H1 (cell line): ENCODE measurements around the gene CPLANE2. TPM values are rescaled to one million over a fixed set of nuclear protein-coding genes. Genes with fewer than 3 reads are reported as not detected.

Experiments used
- CTCF ChIA-PET: fragments of 300-600 bp; sonication (Branson Sonifier 250); formaldehyde crosslinking; loops from one replicate; lab custom pipeline; 2021; ENCODE audit not compliant: partially characterized antibody; lab: Charles Lee
- POLR2A ChIA-PET: fragments of 300-600 bp; sonication (Branson Sonifier 250); formaldehyde crosslinking; loops from one replicate; lab custom pipeline; 2021; ENCODE audit warnings: inconsistent platforms; ENCODE audit not compliant: partially characterized antibody; lab: Charles Lee
- DNase-seq, 2 experiments: peaks; one replicate each; pipeline versions ENCODE4 v3.0.0 to v3.0.0-alpha.2; 2010 to 2022; ENCODE audit warnings: low spot score in 2 of 2, low read depth in 1 of 2, mixed read lengths in 1 of 2
- FAIRE-seq: peaks from 2 replicates; lab custom pipeline; 2011; peaks lifted over from hg19 to GRCh38; lab: Jason Lieb, UNC
- H2AFZ ChIP-seq: 2 replicates; pipeline ENCODE4 v1.8.1; 2012; ENCODE audit warnings: low read length, inconsistent platforms
- H2AK5ac ChIP-seq: 2 replicates; pipeline ENCODE4 v1.6.1; 2013; ENCODE audit warnings: low read depth, low read length
- H2BK120ac ChIP-seq: replicated peaks from 2 replicates; pipeline ENCODE3; 2013; ENCODE audit warnings: low read depth, low read length, inconsistent platforms
- H2BK12ac ChIP-seq: 2 replicates; pipeline ENCODE4 v1.6.1; 2013; ENCODE audit warnings: low read depth, low read length
- H2BK15ac ChIP-seq: 2 replicates; pipeline ENCODE4 v1.6.1; 2013; ENCODE audit warnings: low read length
- H2BK20ac ChIP-seq: 2 replicates; pipeline ENCODE4 v1.6.1; 2013; ENCODE audit warnings: low read length
- H2BK5ac ChIP-seq: 2 replicates; pipeline ENCODE4 v1.6.1; 2013; ENCODE audit warnings: low read depth, low read length
- H3K14ac ChIP-seq: 2 replicates; pipeline ENCODE4 v1.6.1; 2013; ENCODE audit warnings: inconsistent platforms; ENCODE audit not compliant: insufficient read length
- H3K18ac ChIP-seq: 2 replicates; pipeline ENCODE4 v1.6.1; 2013; ENCODE audit warnings: low read length; ENCODE audit errors: extremely low read depth
- H3K23ac ChIP-seq: 2 replicates; pipeline ENCODE4 v1.6.1; 2013; ENCODE audit warnings: inconsistent platforms; ENCODE audit not compliant: insufficient read length
- H3K23me2 ChIP-seq: 2 replicates; pipeline ENCODE4 v1.6.1; 2013; ENCODE audit warnings: low read depth, low read length
- H3K27ac ChIP-seq: 2 replicates; pipeline ENCODE4 v1.6.1; 2011; ENCODE audit warnings: low read depth, low read length, inconsistent platforms
- H3K27me3 ChIP-seq, 4 experiments: replicated peaks in 1 of 4; 1 replicate in 1 of 4; 2 replicates in 3 of 4; pipeline versions ENCODE4 v1.6.1 to v1.8.1; 2011 to 2013; ENCODE audit warnings: low read length in 3 of 4, mild to moderate bottlenecking in 3 of 4, inconsistent platforms in 2 of 4, mixed read lengths in 2 of 4, moderate library complexity in 1 of 4; ENCODE audit not compliant: control insufficient read depth in 3 of 4, insufficient read depth in 3 of 4; ENCODE audit errors: extremely low read depth in 1 of 4
- H3K36me3 ChIP-seq, 4 experiments: 2 replicates each; pipeline versions ENCODE4 v1.6.1 to v1.8.1; 2011 to 2013; ENCODE audit warnings: mild to moderate bottlenecking in 4 of 4, low read length in 3 of 4, moderate library complexity in 2 of 4, control low read depth in 1 of 4, inconsistent platforms in 1 of 4; ENCODE audit not compliant: insufficient read depth in 4 of 4, control insufficient read depth in 2 of 4
- H3K4ac ChIP-seq: replicated peaks from 2 replicates; pipeline ENCODE3; 2013; ENCODE audit warnings: low read length, low read depth, mixed read lengths, inconsistent platforms; ENCODE audit not compliant: insufficient read length
- H3K4me1 ChIP-seq, 4 experiments: replicated peaks in 1 of 4; 1 replicate in 1 of 4; 2 replicates in 3 of 4; pipeline versions ENCODE4 v1.6.1 to v1.8.1; 2011 to 2013; ENCODE audit warnings: low read length in 3 of 4, inconsistent platforms in 2 of 4, mixed read lengths in 1 of 4; ENCODE audit not compliant: insufficient read depth in 4 of 4, control insufficient read depth in 3 of 4
- H3K4me2 ChIP-seq, 2 experiments: 2 replicates each; pipeline versions ENCODE4 v1.6.1 to v1.8.1; 2011 to 2013; ENCODE audit warnings: low read depth in 2 of 2, low read length in 2 of 2, control low read depth in 1 of 2, inconsistent platforms in 1 of 2, mild to moderate bottlenecking in 1 of 2; ENCODE audit not compliant: insufficient read depth in 1 of 2
- H3K4me3 ChIP-seq, 4 experiments: fragments of 200-600, 300-600 bp in 1 of 4; sonication (generic), shearing (Covaris generic), sonication (Bioruptor Twin) in 1 of 4; 2 replicates each; pipeline versions ENCODE4 v1.5.1 to v1.8.1; 2011 to 2016; ENCODE audit warnings: low read length in 4 of 4, low read depth in 3 of 4, control low read depth in 2 of 4, inconsistent platforms in 2 of 4, mild to moderate bottlenecking in 2 of 4, mixed read lengths in 1 of 4, moderate library complexity in 1 of 4; ENCODE audit not compliant: insufficient read depth in 2 of 4; ENCODE audit errors: extremely low read depth in 1 of 4
- H3K56ac ChIP-seq: replicated peaks from 2 replicates; pipeline ENCODE3; 2013; ENCODE audit warnings: low read depth, mild to moderate bottlenecking, mixed read lengths, low read length, inconsistent platforms; ENCODE audit not compliant: insufficient read length
- H3K79me1 ChIP-seq: 2 replicates; pipeline ENCODE4 v1.6.1; 2013; ENCODE audit warnings: low read depth, low read length, control low read depth
- H3K79me2 ChIP-seq, 2 experiments: 2 replicates each; pipeline versions ENCODE4 v1.6.1 to v1.8.1; 2012 to 2013; ENCODE audit warnings: low read length in 2 of 2, mild to moderate bottlenecking in 2 of 2, inconsistent platforms in 1 of 2; ENCODE audit not compliant: insufficient read depth in 2 of 2, control insufficient read depth in 1 of 2
- H3K9ac ChIP-seq, 4 experiments: replicated peaks in 1 of 4; 1 replicate in 1 of 4; 2 replicates in 3 of 4; pipeline versions ENCODE4 v1.6.1 to v1.8.1; 2011 to 2013; ENCODE audit warnings: low read depth in 3 of 4, low read length in 3 of 4, control low read depth in 2 of 4, mild to moderate bottlenecking in 2 of 4, moderate library complexity in 2 of 4, inconsistent platforms in 1 of 4; ENCODE audit errors: extremely low read depth in 1 of 4
- H3K9me3 ChIP-seq, 2 experiments: 2 replicates each; pipeline versions ENCODE4 v1.6.1 to v1.8.1; 2012 to 2013; ENCODE audit warnings: mild to moderate bottlenecking in 2 of 2, moderate library complexity in 2 of 2, control low read depth in 1 of 2, inconsistent platforms in 1 of 2, low read depth in 1 of 2, low read length in 1 of 2, mixed read lengths in 1 of 2; ENCODE audit not compliant: insufficient read depth in 2 of 2
- H4K20me1 ChIP-seq, 2 experiments: replicated peaks in 1 of 2; 2 replicates each; pipeline versions ENCODE3 to v1.8.1; 2011 to 2013; ENCODE audit warnings: inconsistent platforms in 2 of 2, low read length in 2 of 2, mild to moderate bottlenecking in 1 of 2; ENCODE audit not compliant: insufficient read depth in 2 of 2, control insufficient read depth in 1 of 2
- H4K5ac ChIP-seq: 2 replicates; pipeline ENCODE4 v1.6.1; 2013; ENCODE audit warnings: low read length, low read depth, mixed read lengths, inconsistent platforms; ENCODE audit not compliant: insufficient read length
- H4K8ac ChIP-seq: 2 replicates; pipeline ENCODE4 v1.8.0; 2013; ENCODE audit warnings: mild to moderate bottlenecking, moderate library complexity, low read length, inconsistent platforms; ENCODE audit not compliant: insufficient read depth; ENCODE audit errors: extremely low read depth
- H4K91ac ChIP-seq: replicated peaks from 2 replicates; pipeline ENCODE3; 2013; ENCODE audit warnings: low read length, mixed read lengths, inconsistent platforms; ENCODE audit not compliant: insufficient read length
- BCL11A ChIP-seq, 2 experiments: IDR thresholded peaks; one replicate each; pipeline ENCODE4 v1.6.1; 2011; ENCODE audit warnings: low read depth in 2 of 2, low read length in 2 of 2, mild to moderate bottlenecking in 2 of 2
- CBX5 ChIP-seq: fragments of 300-800, 300-1000 bp; sonication (generic); IDR thresholded peaks from 2 replicates; pipeline ENCODE4 v1.7.1; 2016; ENCODE audit warnings: antibody characterized with exemption, low read length, low read depth
- CBX8 ChIP-seq: fragments of 300-800, 300-1000 bp; sonication (generic); IDR thresholded peaks from 2 replicates; pipeline ENCODE4 v1.7.1; 2016; ENCODE audit warnings: low read depth, low read length, borderline replicate concordance
- CHD2 ChIP-seq: IDR thresholded peaks from 2 replicates; pipeline ENCODE4 v1.6.1; 2012; ENCODE audit warnings: low read length, improper control_type of control experiment
- KDM4A ChIP-seq: IDR thresholded peaks from one replicate; pipeline ENCODE4 v1.7.1; 2012; ENCODE audit warnings: low read depth, mild to moderate bottlenecking, moderate library complexity, low read length, inconsistent platforms; ENCODE audit not compliant: severe bottlenecking
- KDM5A ChIP-seq: fragments of 200-600 bp; IDR thresholded peaks from 2 replicates; pipeline ENCODE4 v1.7.1; 2012; ENCODE audit warnings: mild to moderate bottlenecking, low read length, inconsistent platforms, mixed read lengths
- NANOG ChIP-seq: IDR thresholded peaks from 2 replicates; pipeline ENCODE4 v1.6.1; 2011; ENCODE audit warnings: low read length, low read depth, mild to moderate bottlenecking, inconsistent platforms; ENCODE audit not compliant: insufficient read depth, poor library complexity, severe bottlenecking
- SIN3A ChIP-seq, 2 experiments: IDR thresholded peaks in 1 of 2; conservative IDR thresholded peaks in 1 of 2; 2 replicates each; pipeline ENCODE4 v1.6.1; 2011 to 2012; ENCODE audit warnings: low read length in 2 of 2, improper control_type of control experiment in 1 of 2, low read depth in 1 of 2, mild to moderate bottlenecking in 1 of 2
- SP1 ChIP-seq: IDR thresholded peaks from 2 replicates; pipeline ENCODE4 v1.6.1; 2011; ENCODE audit warnings: low read depth, low read length
- SUZ12 ChIP-seq: fragments of 200-600 bp; sonication (generic); IDR thresholded peaks from 2 replicates; pipeline ENCODE4 v1.6.1; 2012; ENCODE audit warnings: mild to moderate bottlenecking, inconsistent platforms, low read length, moderate library complexity, mixed read lengths
- TEAD4 ChIP-seq: IDR thresholded peaks from 2 replicates; pipeline ENCODE4 v1.6.1; 2012; ENCODE audit warnings: low read depth, low read length, inconsistent platforms, mixed read lengths
- YY1 ChIP-seq: IDR thresholded peaks from 2 replicates; pipeline ENCODE4 v1.6.1; 2011; ENCODE audit warnings: low read depth, mild to moderate bottlenecking, low read length
- WGBS, 2 experiments: shearing (Covaris generic) in 1 of 2; methylation state at CpG; one replicate each; pipeline versions ENCODE4 v1.1.6 to v1.1.7; 2013 to 2015; ENCODE audit warnings: low lambda C conversion rate in 2 of 2, mixed read lengths in 2 of 2, inconsistent platforms in 1 of 2, low coverage in 1 of 2, missing lambda C conversion rate in 1 of 2; ENCODE audit not compliant: insufficient replicate concordance in 2 of 2, insufficient coverage in 1 of 2, insufficient read length in 1 of 2; ENCODE audit errors: extremely low coverage in 1 of 2, missing lambda C conversion rate in 1 of 2; 5-methylcytosine and 5-hydroxymethylcytosine counted together
- polyA plus RNA-seq, 7 experiments: library from polyadenylated mRNA; depleted of rRNA in 3 of 7; stranded (reverse) in 5 of 7; unstranded in 2 of 7; fragments of >200 nt in 5 of 7; fragments of 200-250 nt in 2 of 7; gene quantifications; 1 replicate in 5 of 7; 2 replicates in 1 of 7; 4 replicates in 1 of 7; pipeline versions ENCODE4 v1.2.1 to v1.2.3, GENCODE V29; 2011 to 2013; ENCODE audit warnings: missing spikeins in 2 of 7, mixed read lengths in 2 of 7
- total RNA-seq: library from RNA; stranded (reverse); fragmentation: NEBNext Ultra II Directional; extraction: Animal tissue kit (Norgen Biotek cat#: 25700); gene quantifications from 2 replicates; pipeline ENCODE4 v1.2.1, GENCODE V29; 2021

Gene CPLANE2
- total and polyA plus RNA-seq, 2 of the 8 experiments (the other 6 are each of a cell fraction or from before 2014, with no cell fraction given) = 2.3 to 2.5 TPM

GRCh38 chr1:16266411-16267118, 29.6 kb upstream of the CPLANE2 start:
- Histone ChIP-seq H3K14ac (no peak overlapping the region), H3K4me3 (no peak overlapping the region), H4K5ac (no peak overlapping the region), H2BK15ac (no peak overlapping the region), H2AFZ (no peak overlapping the region), H3K79me1 (no peaks in the 10 kb centered on the region; the same call in 1 of the 2 replicates), H3K36me3 (no peaks in the 10 kb centered on the region), H3K4me2 (no peak overlapping the region), H3K4me1 (no peaks in the 10 kb centered on the region), H2BK5ac (no peak overlapping the region), H3K23me2 (no peaks in the 10 kb centered on the region; the same call in 1 of the 2 replicates), H2BK12ac (no peak overlapping the region), H3K27ac (no peak overlapping the region), H3K18ac (no peak overlapping the region), H3K27me3 (no peaks in the 10 kb centered on the region), H2AK5ac (no peak overlapping the region), H4K8ac (no peak overlapping the region), H3K9ac (no peak overlapping the region), H2BK120ac (no peak overlapping the region), H3K56ac (no peak overlapping the region), H2BK20ac (no peak overlapping the region), H3K79me2 (peaks cover 0 to 3% of the 10 kb centered on the region in 2 experiments; a peak in 1 of 4 replicates), H3K4ac (no peak overlapping the region), H4K91ac (no peak overlapping the region), H3K23ac (no peak overlapping the region), H3K9me3 (no peaks in the 10 kb centered on the region), H4K20me1 (peaks cover 0 to 3% of the 10 kb centered on the region in 2 experiments)
- 88% methylated on average over 4 of the region's 4 CpGs; no CpG with 5 or more reads in 1 of the 2 experiments for WGBS, 2 experiments
- ChIA-PET POLR2A (no interaction called here), CTCF (interaction anchor here (2.5 kb wide), 1 partner anchor 18 kb away, joined by 11 read pairs; no protein-coding TSS in a partner anchor)
- FAIRE-seq = no peak
- DNase-seq = no peak
- TF ChIP-seq CBX8 (no peak), NANOG (no peak), BCL11A (IDR thresholded peaks at IDR 0.05; ENCODE audit: low read depth in 2 of 2, low read length in 2 of 2) (no peak), CBX5 (no peak), YY1 (no peak), KDM5A (no peak), TEAD4 (no peak), KDM4A (no peak), SUZ12 (no peak), SIN3A (conservative IDR thresholded peaks at IDR 0.05 in 1 of 2, IDR thresholded peaks at IDR 0.05 in 1 of 2; ENCODE audit: low read depth in 1 of 2, low read length in 2 of 2) (no peak), SP1 (no peak), CHD2 (no peak)
